Measurements from ENCODE around the gene NDE1. TPM values are rescaled to one million over a fixed set of nuclear protein-coding genes. Genes with fewer than 3 reads are reported as not detected.
"Not testable (repeated sequence)": the region's sequence is repeated elsewhere in the genome, so short reads cannot be mapped to it uniquely, and the experiment has no call there.

Gene NDE1
- total and polyA plus RNA-seq, 2 donors (not counting 3 experiments of a cell fraction or from before 2014, with no cell fraction given), result 28.0 to 90.2 TPM

DNA sequence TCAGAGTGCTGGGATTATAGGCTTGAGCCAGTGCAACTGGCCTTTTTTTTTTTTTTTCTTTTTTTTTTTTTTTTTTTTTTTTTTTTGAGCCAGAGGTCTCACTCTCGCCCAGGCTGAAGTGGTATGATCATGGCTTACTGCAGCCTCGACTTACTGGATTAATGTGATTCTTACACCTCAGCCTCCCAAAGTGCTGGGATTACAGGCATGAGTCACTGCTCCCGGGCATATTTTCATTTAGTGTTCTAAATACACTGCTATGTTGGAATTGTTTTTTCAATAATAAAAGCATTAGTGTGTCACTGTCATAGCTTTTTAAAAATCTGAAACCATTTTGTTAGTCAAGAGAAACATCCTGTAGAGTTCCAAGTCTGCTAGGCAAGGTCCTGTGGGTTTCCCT is 40.3 kb downstream of the NDE1 start:
- H3K4me3 ChIP-seq (replicated peaks in 1 of 3; ENCODE audit: insufficient read depth in 1 of 3, low read depth in 1 of 3, low read length in 3 of 3), result no peak overlapping the region
- dilution Hi-C loops (cut with MboI; ENCODE audit: extremely low pct_ligation_motif_present, low sequenced_read_pairs) (no loop called here), intact Hi-C loops (cut with micrococcal nuclease) (no loop called here)
- no peaks in the 10 kb centered on the region for H3K9me3 ChIP-seq (replicated peaks; ENCODE audit: control insufficient read depth, insufficient read depth, low read length)
- H3K79me2 ChIP-seq (ENCODE audit: control insufficient read depth, insufficient read depth, low read length), result peaks cover 2% of the 10 kb centered on the region
- peak; percentile 64 for FAIRE-seq
- no peak overlapping the region for H3K27ac ChIP-seq (ENCODE audit: insufficient read depth, low read depth, low read length)
- no peaks in the 10 kb centered on the region for H3K27me3 ChIP-seq (ENCODE audit: control insufficient read depth in 2 of 2, insufficient read depth in 2 of 2, low read length in 2 of 2)
- H3K4me1 ChIP-seq (ENCODE audit: control insufficient read depth, extremely low read depth, insufficient read depth, low read length), result no peaks in the 10 kb centered on the region
- no peak overlapping the region for H3K4me2 ChIP-seq (ENCODE audit: insufficient read depth, low read length)
- H4K20me1 ChIP-seq (replicated peaks; ENCODE audit: control insufficient read depth, extremely low read depth, insufficient read depth, low read length), result no peaks in the 10 kb centered on the region
- H3K9me1 ChIP-seq (replicated peaks; ENCODE audit: control insufficient read depth, extremely low read depth, insufficient read depth, low read length), result no peaks in the 10 kb centered on the region
- ChIA-PET POLR2A (no interaction called here), CTCF (interaction anchor here (1.0 kb wide), 1 partner anchor 15 kb away, joined by 5 read pairs; no protein-coding TSS in a partner anchor)
- no TSS peak for BruUV-seq (replicated peaks)
- DNase-seq (ENCODE audit: low read depth, low spot score), result no peak
- no peak overlapping the region for H2AFZ ChIP-seq (ENCODE audit: low read depth, low read length)
- peaks cover 26 to 32% of the 10 kb centered on the region in 2 experiments for H3K36me3 ChIP-seq (ENCODE audit: control insufficient read depth in 2 of 2, extremely low read depth in 1 of 2, insufficient read depth in 2 of 2, low read length in 2 of 2)
- H3K9ac ChIP-seq (replicated peaks; ENCODE audit: extremely low read depth, insufficient read depth, low read length), result no peak overlapping the region
- TF ChIP-seq, protein P1, sequence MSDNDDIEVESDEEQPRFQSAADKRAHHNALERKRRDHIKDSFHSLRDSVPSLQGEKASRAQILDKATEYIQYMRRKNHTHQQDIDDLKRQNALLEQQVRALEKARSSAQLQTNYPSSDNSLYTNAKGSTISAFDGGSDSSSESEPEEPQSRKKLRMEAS (IDR thresholded peaks at IDR 0.05; ENCODE audit: insufficient read depth, insufficient read length), result no peak
- no peak for TF ChIP-seq POLR2A (IDR thresholded peaks at IDR 0.05; ENCODE audit: low read depth, low read length)
- TF ChIP-seq, protein P2, sequence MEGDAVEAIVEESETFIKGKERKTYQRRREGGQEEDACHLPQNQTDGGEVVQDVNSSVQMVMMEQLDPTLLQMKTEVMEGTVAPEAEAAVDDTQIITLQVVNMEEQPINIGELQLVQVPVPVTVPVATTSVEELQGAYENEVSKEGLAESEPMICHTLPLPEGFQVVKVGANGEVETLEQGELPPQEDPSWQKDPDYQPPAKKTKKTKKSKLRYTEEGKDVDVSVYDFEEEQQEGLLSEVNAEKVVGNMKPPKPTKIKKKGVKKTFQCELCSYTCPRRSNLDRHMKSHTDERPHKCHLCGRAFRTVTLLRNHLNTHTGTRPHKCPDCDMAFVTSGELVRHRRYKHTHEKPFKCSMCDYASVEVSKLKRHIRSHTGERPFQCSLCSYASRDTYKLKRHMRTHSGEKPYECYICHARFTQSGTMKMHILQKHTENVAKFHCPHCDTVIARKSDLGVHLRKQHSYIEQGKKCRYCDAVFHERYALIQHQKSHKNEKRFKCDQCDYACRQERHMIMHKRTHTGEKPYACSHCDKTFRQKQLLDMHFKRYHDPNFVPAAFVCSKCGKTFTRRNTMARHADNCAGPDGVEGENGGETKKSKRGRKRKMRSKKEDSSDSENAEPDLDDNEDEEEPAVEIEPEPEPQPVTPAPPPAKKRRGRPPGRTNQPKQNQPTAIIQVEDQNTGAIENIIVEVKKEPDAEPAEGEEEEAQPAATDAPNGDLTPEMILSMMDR (IDR thresholded peaks at IDR 0.05; ENCODE audit: extremely low read depth in 1 of 2, insufficient read depth in 1 of 2, low read depth in 1 of 2, low read length in 2 of 2), result no peak

DNA sequence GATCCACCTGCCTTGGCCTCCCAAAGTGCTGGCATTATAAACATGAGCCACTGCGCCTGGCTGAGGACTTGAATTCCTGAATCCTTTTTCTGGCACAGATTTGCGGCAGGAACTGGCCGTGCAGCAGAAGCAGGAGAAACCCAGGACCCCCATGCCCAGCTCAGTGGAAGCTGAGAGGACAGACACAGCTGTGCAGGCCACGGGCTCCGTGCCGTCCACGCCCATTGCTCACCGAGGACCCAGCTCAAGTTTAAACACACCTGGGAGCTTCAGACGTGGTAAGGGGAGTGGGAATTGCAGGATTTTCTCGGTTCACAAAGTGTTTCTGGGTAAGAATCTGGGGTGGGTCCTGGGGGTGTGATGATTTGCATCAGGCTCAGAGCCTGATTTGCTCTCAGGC is 41.0 kb downstream of the NDE1 start:
- ChIA-PET CTCF (no interaction called here), POLR2A (no interaction called here)
- Histone ChIP-seq H3K4me1 (ENCODE audit: control insufficient read depth, extremely low read depth, insufficient read depth, low read length) (no peaks in the 10 kb centered on the region), H3K9ac (replicated peaks; ENCODE audit: extremely low read depth, insufficient read depth, low read length) (no peak overlapping the region), H3K9me3 (replicated peaks; ENCODE audit: control insufficient read depth, insufficient read depth, low read length) (no peaks in the 10 kb centered on the region), H3K79me2 (ENCODE audit: control insufficient read depth, insufficient read depth, low read length) (no peaks in the 10 kb centered on the region), H4K20me1 (replicated peaks; ENCODE audit: control insufficient read depth, extremely low read depth, insufficient read depth, low read length) (no peaks in the 10 kb centered on the region), H3K27ac (ENCODE audit: insufficient read depth, low read depth, low read length) (no peak overlapping the region), H2AFZ (ENCODE audit: low read depth, low read length) (no peak overlapping the region), H3K4me2 (ENCODE audit: insufficient read depth, low read length) (no peak overlapping the region), H3K27me3 (ENCODE audit: control insufficient read depth in 2 of 2, insufficient read depth in 2 of 2, low read length in 2 of 2) (no peaks in the 10 kb centered on the region), H3K4me3 (replicated peaks in 1 of 3; ENCODE audit: insufficient read depth in 1 of 3, low read depth in 1 of 3, low read length in 3 of 3) (no peak overlapping the region), H3K36me3 (ENCODE audit: control insufficient read depth in 2 of 2, extremely low read depth in 1 of 2, insufficient read depth in 2 of 2, low read length in 2 of 2) (peaks cover 27 to 32% of the 10 kb centered on the region in 2 experiments), H3K9me1 (replicated peaks; ENCODE audit: control insufficient read depth, extremely low read depth, insufficient read depth, low read length) (no peaks in the 10 kb centered on the region)
- TF ChIP-seq, protein P2 (IDR thresholded peaks at IDR 0.05; ENCODE audit: extremely low read depth in 1 of 2, insufficient read depth in 1 of 2, low read depth in 1 of 2, low read length in 2 of 2), result no peak
- TF ChIP-seq GATA2 (IDR thresholded peaks at IDR 0.05; ENCODE audit: insufficient read depth, insufficient read length, low read depth, low read length) (no peak), POLR2AphosphoS5 (IDR thresholded peaks at IDR 0.05; ENCODE audit: insufficient read depth, low read depth, low read length) (no peak)
- TF ChIP-seq, protein P1 (IDR thresholded peaks at IDR 0.05; ENCODE audit: insufficient read depth, insufficient read length), result no peak
- BruUV-seq (replicated peaks), result no TSS peak
- intact Hi-C loops (cut with micrococcal nuclease) (no loop called here), dilution Hi-C loops (cut with MboI; ENCODE audit: extremely low pct_ligation_motif_present, low sequenced_read_pairs) (no loop called here)
- DNase-seq (ENCODE audit: low read depth, low spot score) (no peak), FAIRE-seq (no peak)

DNA sequence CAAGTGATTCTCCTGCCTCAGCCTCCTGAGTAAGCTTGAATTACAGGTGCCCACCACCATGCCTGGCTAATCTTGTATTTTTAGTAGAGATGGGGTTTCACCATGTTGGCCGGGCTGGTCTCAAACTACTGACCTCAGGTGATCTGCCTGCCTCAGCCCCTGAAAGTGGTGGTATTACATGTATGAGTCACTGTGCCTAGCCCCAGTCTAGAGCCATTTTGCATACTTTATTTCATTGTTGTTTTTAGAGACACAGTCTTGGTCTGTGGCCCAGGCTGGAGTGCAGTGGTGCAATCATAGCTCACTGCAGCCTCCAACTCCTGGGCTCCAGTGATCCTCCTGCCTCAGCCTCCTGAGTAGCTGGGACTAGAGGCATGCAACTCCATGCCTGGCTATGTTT is 42.5 kb downstream of the NDE1 start:
- POLR2A ChIA-PET; FAIRE-seq; DNase-seq (ENCODE audit: low read depth, low spot score); intact Hi-C loops (cut with micrococcal nuclease); H3K4me3 ChIP-seq (replicated peaks in 1 of 3; ENCODE audit: insufficient read depth in 1 of 3, low read depth in 1 of 3, low read length in 3 of 3); H3K79me2 ChIP-seq (ENCODE audit: control insufficient read depth, insufficient read depth, low read length); dilution Hi-C loops (cut with MboI; ENCODE audit: extremely low pct_ligation_motif_present, low sequenced_read_pairs); H2AFZ ChIP-seq (ENCODE audit: low read depth, low read length); H4K20me1 ChIP-seq (replicated peaks; ENCODE audit: control insufficient read depth, extremely low read depth, insufficient read depth, low read length); BruUV-seq (replicated peaks); H3K4me2 ChIP-seq (ENCODE audit: insufficient read depth, low read length); H3K9ac ChIP-seq (replicated peaks; ENCODE audit: extremely low read depth, insufficient read depth, low read length); H3K27me3 ChIP-seq (ENCODE audit: control insufficient read depth in 2 of 2, insufficient read depth in 2 of 2, low read length in 2 of 2); H3K9me3 ChIP-seq (replicated peaks; ENCODE audit: control insufficient read depth, insufficient read depth, low read length); H3K4me1 ChIP-seq (ENCODE audit: control insufficient read depth, extremely low read depth, insufficient read depth, low read length); H3K9me1 ChIP-seq (replicated peaks; ENCODE audit: control insufficient read depth, extremely low read depth, insufficient read depth, low read length); H3K27ac ChIP-seq (ENCODE audit: insufficient read depth, low read depth, low read length): not testable (repeated sequence)
- H3K36me3 ChIP-seq (ENCODE audit: control insufficient read depth in 2 of 2, extremely low read depth in 1 of 2, insufficient read depth in 2 of 2, low read length in 2 of 2), result peaks cover 29 to 30% of the 10 kb centered on the region in 2 experiments
- CTCF ChIA-PET, result interaction anchor here (1.7 to 2.2 kb wide), 2 partner anchors 10 to 12 kb away, joined by 4 to 6 read pairs; no protein-coding TSS in a partner anchor

All from endothelial cell of umbilical vein (primary cell).